ENCODE measurements around the gene CPNE7.

Gene CPNE7

GRCh38 chr16:89571636-89572035 lies 3.9 kb upstream of the CPNE7 start:
- H3K27ac ChIP-seq (replicated peaks): no peak overlapping the region
- H3K4me3 ChIP-seq (replicated peaks; ENCODE audit: insufficient read depth, low read length): no peak overlapping the region
- H3K27me3 ChIP-seq (ENCODE audit: insufficient read depth, poor library complexity, severe bottlenecking): no peaks in the 10 kb centered on the region
- no peak for TF ChIP-seq SPI1 (IDR thresholded peaks at IDR 0.05; ENCODE audit: borderline replicate concordance, low read depth)
- TF ChIP-seq CTCF (IDR thresholded peaks at IDR 0.05; ENCODE audit: insufficient read depth, low read length): no peak
- no peak for TF ChIP-seq GABPA (IDR thresholded peaks at IDR 0.05; ENCODE audit: low read depth)
- TF ChIP-seq POLR2AphosphoS5 (IDR thresholded peaks at IDR 0.05; ENCODE audit: low read depth): no peak
- TF ChIP-seq REST (IDR thresholded peaks at IDR 0.05; ENCODE audit: insufficient replicate concordance, low read depth): no peak
- no peak for DNase-seq (ENCODE audit: low read depth in 1 of 2, low spot score in 1 of 2)

GRCh38 chr16:89572073-89572484 lies 3.5 kb upstream of the CPNE7 start:
- TF ChIP-seq POLR2AphosphoS5 (IDR thresholded peaks at IDR 0.05; ENCODE audit: low read depth): no peak
- TF ChIP-seq CTCF (IDR thresholded peaks at IDR 0.05; ENCODE audit: insufficient read depth, low read length): no peak
- TF ChIP-seq SPI1 (IDR thresholded peaks at IDR 0.05; ENCODE audit: borderline replicate concordance, low read depth): no peak
- Histone ChIP-seq H3K27ac (replicated peaks) (no peak overlapping the region), H3K4me3 (replicated peaks; ENCODE audit: insufficient read depth, low read length) (no peak overlapping the region), H3K27me3 (ENCODE audit: insufficient read depth, poor library complexity, severe bottlenecking) (no peaks in the 10 kb centered on the region)
- DNase-seq (ENCODE audit: low read depth in 1 of 2, low spot score in 1 of 2): no peak

- TF ChIP-seq POLR2AphosphoS5 (IDR thresholded peaks at IDR 0.05; ENCODE audit: low read depth) (no peak), SPI1 (IDR thresholded peaks at IDR 0.05; ENCODE audit: borderline replicate concordance, low read depth) (no peak), GABPA (IDR thresholded peaks at IDR 0.05; ENCODE audit: low read depth) (no peak), CTCF (IDR thresholded peaks at IDR 0.05; ENCODE audit: insufficient read depth, low read length) (no peak), REST (IDR thresholded peaks at IDR 0.05; ENCODE audit: insufficient replicate concordance, low read depth) (no peak)
- no peak for DNase-seq (ENCODE audit: low read depth in 1 of 2, low spot score in 1 of 2)
- Histone ChIP-seq H3K27ac (replicated peaks) (no peak overlapping the region), H3K4me3 (replicated peaks; ENCODE audit: insufficient read depth, low read length) (no peak overlapping the region), H3K27me3 (ENCODE audit: insufficient read depth, poor library complexity, severe bottlenecking) (no peaks in the 10 kb centered on the region)
These were observed 2.9 kb upstream of the CPNE7 start for GRCh38 chr16:89572485-89573205.
